IPS DF 6.9 (cell line): ENCODE data around the gene CRIM1.
A peak's percentile ranks its signal among the peaks of the same experiment; 100 is the strongest.

Experiments used
- DNase-seq: peaks from one replicate; pipeline ENCODE4 v3.0.0-alpha.2; 2013; ENCODE audit warnings: low read depth, low spot score
- H3K27ac ChIP-seq: one replicate; pipeline ENCODE4 v1.5.1; 2013; ENCODE audit warnings: low read length, control low read depth
- H3K27me3 ChIP-seq: 2 replicates; pipeline ENCODE4 v1.6.1; 2013; ENCODE audit warnings: mild to moderate bottlenecking, low read length; ENCODE audit not compliant: control insufficient read depth, insufficient read depth
- H3K36me3 ChIP-seq: 2 replicates; pipeline ENCODE4 v1.6.1; 2013; ENCODE audit warnings: low read length; ENCODE audit not compliant: control insufficient read depth, insufficient read depth
- H3K4me1 ChIP-seq: 2 replicates; pipeline ENCODE4 v1.6.1; 2013; ENCODE audit warnings: low read length; ENCODE audit not compliant: control insufficient read depth, insufficient read depth
- H3K4me3 ChIP-seq: 2 replicates; pipeline ENCODE4 v1.5.1; 2013; ENCODE audit warnings: mild to moderate bottlenecking, low read length
- H3K9me3 ChIP-seq: 2 replicates; pipeline ENCODE4 v1.6.1; 2013; ENCODE audit warnings: low read length, inconsistent platforms; ENCODE audit not compliant: control insufficient read depth, insufficient read depth
- WGBS: extraction: QIAGEN DNeasy Blood & Tissue Kit; methylation state at CpG from one replicate; pipeline ENCODE4 v1.1.7; 2013; ENCODE audit warnings: mixed read lengths, missing lambda C conversion rate; ENCODE audit not compliant: insufficient read length, insufficient coverage; 5-methylcytosine and 5-hydroxymethylcytosine counted together

The CRIM1 gene

GRCh38 chr2:36597532-36598377, 242.2 kb downstream of the CRIM1 start, which contains the start of gene FEZ2:
FEZ2 (minus strand) TSS chr2:36598168; CDS start chr2:36598142, 26 bp downstream.
- H3K36me3 ChIP-seq, result no peaks in the 10 kb centered on the region
- peak within 1 kb of the TSS; percentile 81; the same call in 1 of the 2 replicates for H3K4me3 ChIP-seq
- H3K4me1 ChIP-seq, result peaks cover 3% of the 10 kb centered on the region; the same call in 1 of the 2 replicates
- H3K9me3 ChIP-seq, result no peaks in the 10 kb centered on the region
- DNase-seq, result peak; percentile 64
- no peak within 1 kb of the TSS for H3K27ac ChIP-seq
- WGBS, result no CpG with 5 or more reads among the region's 81 CpGs
- no peaks in the 10 kb centered on the region for H3K27me3 ChIP-seq
